GM13976 (cell line): ENCODE measurements around the gene EIF2S2.
A peak's percentile ranks its signal among the peaks of the same experiment; 100 is the strongest.
"Not testable (repeated sequence)": the region's sequence is repeated elsewhere in the genome, so short reads cannot be mapped to it uniquely, and the experiment has no call there.

Source experiments
- DNase-seq: peaks from one replicate; pipeline ENCODE4 v3.0.0; 2012; ENCODE audit warnings: low spot score
- CTCF ChIP-seq: IDR thresholded peaks from 2 replicates; pipeline ENCODE4 v1.5.1; 2012; ENCODE audit warnings: borderline replicate concordance, mild to moderate bottlenecking; ENCODE audit not compliant: insufficient read depth; ENCODE audit errors: extremely low read depth, missing control alignments, control extremely low read depth
- in situ Hi-C: fragments of 300-500 bp; cut with MboI; formaldehyde crosslinking; loops from one replicate; pipeline ENCODE4 v1.12.0; 2022; ENCODE audit warnings: low sequenced_read_pairs, mixed read lengths, inconsistent platforms; ENCODE audit not compliant: unreplicated experiment

Gene EIF2S2

GRCh38 chr20:34142121-34142520 is 30.1 kb upstream of the EIF2S2 start:
- no peak for DNase-seq
- no peak for TF ChIP-seq CTCF
- in situ Hi-C loops = no loop called here

- in situ Hi-C loops = no loop called here
- no peak for TF ChIP-seq CTCF
- no peak for DNase-seq
Observed at GRCh38 chr20:34141293-34141692, 29.2 kb upstream of the EIF2S2 start.

- DNase-seq, in situ Hi-C loops: not testable (repeated sequence)
Observed at GRCh38 chr20:34135525-34136275, 23.7 kb upstream of the EIF2S2 start.

GRCh38 chr20:34133365-34133860 is 21.4 kb upstream of the EIF2S2 start:
- in situ Hi-C loops, DNase-seq: not testable (repeated sequence)

GRCh38 chr20:34132943-34133342 is 20.9 kb upstream of the EIF2S2 start:
- in situ Hi-C loops, DNase-seq: not testable (repeated sequence)

- DNase-seq, in situ Hi-C loops: not testable (repeated sequence)
Observed at GRCh38 chr20:34132491-34132890, 20.4 kb upstream of the EIF2S2 start.

- in situ Hi-C loops = no loop called here
- TF ChIP-seq CTCF = no peak
- no peak for DNase-seq
Observed at GRCh38 chr20:34131491-34131890, 19.4 kb upstream of the EIF2S2 start.

GRCh38 chr20:34129518-34130162 is 17.6 kb upstream of the EIF2S2 start:
- in situ Hi-C loops = no loop called here
- peak; percentile 84 for TF ChIP-seq CTCF
- peak; percentile 77 for DNase-seq

GRCh38 chr20:34127792-34128191 is 15.7 kb upstream of the EIF2S2 start:
- no peak for TF ChIP-seq CTCF
- in situ Hi-C loops = no loop called here
- DNase-seq = no peak
